Superior temporal gyrus (tissue), 1 donor: ENCODE measurements around the gene CEP76.
"Not testable (repeated sequence)": the region's sequence is repeated elsewhere in the genome, so short reads cannot be mapped to it uniquely, and the experiment has no call there.

ENCODE experiments used
- DNase-seq: peaks from one replicate; pipeline ENCODE4 v3.0.0-alpha.2; 2016; ENCODE audit errors: extremely low spot score

CEP76 gene

GRCh38 chr18:12640881-12641200, 61.7 kb downstream of the CEP76 start:
- DNase-seq: no peak

- DNase-seq: no peak
Measured at GRCh38 chr18:12639990-12640880, 62.3 kb downstream of the CEP76 start.

- DNase-seq: no peak
Measured at GRCh38 chr18:12638644-12639124, 63.8 kb downstream of the CEP76 start.

- DNase-seq: no peak
Measured at GRCh38 chr18:12637901-12638643, 64.5 kb downstream of the CEP76 start.

- DNase-seq: no peak
Measured at GRCh38 chr18:12637393-12637792, 65.1 kb downstream of the CEP76 start.

GRCh38 chr18:12631831-12632477, 70.6 kb downstream of the CEP76 start:
- no peak for DNase-seq

- DNase-seq: no peak
Measured at GRCh38 chr18:12630136-12630535, 72.4 kb downstream of the CEP76 start.

- no peak for DNase-seq
Measured at GRCh38 chr18:12628706-12629702, 73.5 kb downstream of the CEP76 start.

GRCh38 chr18:12627199-12627598, 75.3 kb downstream of the CEP76 start:
- DNase-seq: not testable (repeated sequence)

- no peak for DNase-seq
Measured at GRCh38 chr18:12625241-12625640, 77.3 kb downstream of the CEP76 start.
